HG02870 (cell line): ENCODE results near the gene IFITM2.
"Not testable (repeated sequence)": the region's sequence is repeated elsewhere in the genome, so short reads cannot be mapped to it uniquely, and the experiment has no call there.

Experiments used
- ATAC-seq: cut with Tn5 transposase; IDR thresholded peaks from one replicate; pipeline ENCODE4 v1.9.1; 2021; ENCODE audit warnings: mild to moderate bottlenecking, moderate library complexity; ENCODE audit not compliant: unreplicated experiment

The IFITM2 gene

DNA sequence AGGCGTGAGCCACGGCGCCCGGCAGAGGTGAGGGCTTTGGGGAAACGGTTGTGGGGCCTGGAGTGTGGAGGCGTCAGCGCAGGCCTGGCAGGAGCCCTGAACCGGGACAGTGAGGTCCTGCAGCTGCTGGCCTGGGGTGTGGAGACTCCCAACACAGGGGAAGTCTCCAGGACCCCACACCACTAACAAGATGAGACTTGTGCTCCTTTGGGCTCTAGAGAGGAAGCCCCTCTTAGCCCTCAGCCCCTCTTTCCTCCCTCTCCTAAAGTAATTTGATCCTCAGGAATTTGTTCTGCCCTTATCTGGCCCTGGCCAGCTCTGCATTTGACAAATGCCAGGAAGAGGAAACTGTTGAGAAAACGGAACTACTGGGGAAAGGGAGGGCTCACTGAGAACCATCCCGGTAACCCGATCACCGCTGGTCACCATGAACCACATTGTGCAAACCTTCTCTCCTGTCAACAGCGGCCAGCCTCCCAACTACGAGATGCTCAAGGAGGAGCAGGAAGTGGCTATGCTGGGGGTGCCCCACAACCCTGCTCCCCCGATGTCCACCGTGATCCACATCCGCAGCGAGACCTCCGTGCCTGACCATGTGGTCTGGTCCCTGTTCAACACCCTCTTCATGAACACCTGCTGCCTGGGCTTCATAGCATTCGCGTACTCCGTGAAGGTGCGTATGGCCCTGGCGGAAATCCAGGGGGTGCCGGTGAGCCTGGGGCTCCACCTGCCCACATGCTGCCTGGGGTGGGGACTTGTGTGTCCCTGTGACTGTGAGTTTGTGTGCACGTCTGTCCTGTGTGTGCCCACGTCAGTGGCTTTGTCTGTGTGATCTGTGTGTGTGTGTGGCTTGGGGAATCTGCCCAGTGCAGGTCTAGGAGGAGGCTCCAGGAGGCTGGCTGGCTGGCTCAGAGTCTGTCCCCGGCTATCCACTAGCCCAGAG lies at the start of gene IFITM2:
TSS of gene IFITM2 (plus strand) at position 51 of the 943 bp plus-strand sequence. CDS start at position 428, 377 bp downstream.
- not testable (repeated sequence) for ATAC-seq

DNA sequence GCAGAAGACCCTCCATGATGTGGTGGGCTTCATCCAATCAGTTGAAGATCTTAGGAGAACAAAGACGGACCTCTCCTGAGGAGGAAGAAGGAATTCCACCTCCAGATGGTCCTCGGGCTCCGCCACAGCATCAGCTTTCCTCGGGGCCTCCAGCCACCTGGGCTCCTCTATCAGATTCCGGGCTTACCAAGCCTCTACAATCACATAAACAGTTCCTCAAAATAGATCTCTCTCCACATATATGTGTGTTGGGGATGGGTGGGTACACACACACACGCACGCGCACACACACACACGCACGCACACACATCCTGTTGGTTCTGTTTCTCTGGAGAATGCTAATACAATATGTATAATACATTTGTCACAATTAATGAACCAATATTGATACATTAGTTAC lies 48.2 kb upstream of the IFITM2 start:
- ATAC-seq: no peak

DNA sequence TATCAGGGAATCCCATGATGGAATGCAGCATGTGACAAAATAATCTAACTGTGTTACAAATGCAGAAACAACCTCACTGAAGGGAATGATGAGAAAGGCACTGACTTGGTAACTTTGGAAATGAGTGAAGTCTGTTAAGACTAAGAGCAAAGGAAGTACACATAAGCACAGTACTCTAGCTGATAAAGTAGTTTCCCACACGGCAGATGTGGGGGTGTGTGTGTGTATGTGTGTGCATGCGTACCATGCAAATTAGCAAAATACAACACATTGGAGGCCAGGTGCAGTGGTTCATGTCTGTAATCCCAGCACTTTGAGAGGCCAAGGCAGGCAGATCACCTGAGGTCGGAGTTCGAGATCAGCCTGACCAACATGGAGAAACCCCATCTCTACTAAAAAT lies 46.0 kb upstream of the IFITM2 start:
- no peak for ATAC-seq

DNA sequence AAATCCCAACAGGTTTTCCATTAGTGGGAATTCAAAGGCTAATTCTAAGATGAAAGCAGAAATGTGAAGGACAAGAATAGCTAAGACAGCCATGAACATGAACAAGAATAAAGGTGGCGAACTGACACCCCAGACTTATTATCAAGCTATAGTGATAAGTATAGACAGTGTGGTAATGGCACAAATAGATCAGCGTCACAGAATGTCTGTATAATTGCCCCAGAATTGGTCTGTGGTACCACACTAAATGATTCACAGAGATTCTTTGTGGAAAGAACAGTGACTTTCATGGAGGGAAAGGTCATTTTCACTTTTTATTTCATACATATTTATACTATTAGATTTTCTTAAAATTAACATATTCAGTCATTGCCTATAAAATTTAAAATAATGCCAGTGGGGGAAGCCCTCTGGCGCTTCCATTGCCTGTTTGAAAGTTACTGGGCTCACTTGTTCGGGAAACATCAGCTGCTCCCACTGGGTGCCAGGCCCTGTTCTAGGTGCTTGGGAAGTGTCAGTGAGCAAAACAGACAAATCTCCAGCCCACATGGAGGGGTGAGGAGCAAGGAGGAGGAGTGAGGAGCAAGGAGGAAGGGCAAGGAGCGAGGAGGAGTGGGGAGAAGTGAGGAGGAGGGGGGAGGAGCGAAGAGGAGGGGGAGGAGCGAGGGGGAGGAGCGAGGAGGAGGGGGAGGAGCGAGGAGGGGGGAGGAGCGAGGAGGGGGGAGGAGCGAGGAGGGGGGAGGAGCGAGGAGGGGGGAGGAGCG lies 40.8 kb upstream of the IFITM2 start:
- ATAC-seq: no peak

DNA sequence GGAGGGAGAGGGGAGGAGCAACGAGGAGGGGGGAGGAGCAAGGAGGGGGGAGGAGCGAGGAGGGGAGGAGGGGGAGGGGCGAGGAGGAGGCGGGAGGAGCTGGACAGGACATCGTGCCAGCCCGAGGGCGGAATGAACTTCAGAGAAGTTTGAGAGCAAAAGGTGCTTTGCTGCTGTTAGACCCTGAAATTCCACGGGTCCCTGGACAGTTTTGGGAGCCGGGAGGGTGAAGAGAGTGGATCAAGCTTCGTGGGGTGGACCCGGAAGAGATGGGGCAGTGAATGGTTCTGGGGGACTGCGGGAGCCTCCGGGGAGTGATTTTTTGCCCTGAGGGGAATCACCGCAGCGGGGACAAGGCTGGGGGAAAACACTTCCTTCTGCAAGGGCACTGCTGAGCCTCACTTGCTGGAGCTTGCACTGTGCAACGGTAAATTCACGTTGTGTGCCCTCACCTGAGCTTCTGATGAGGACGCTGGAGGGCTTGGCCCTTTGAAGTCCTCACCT lies 40.1 kb upstream of the IFITM2 start:
- no peak for ATAC-seq

DNA sequence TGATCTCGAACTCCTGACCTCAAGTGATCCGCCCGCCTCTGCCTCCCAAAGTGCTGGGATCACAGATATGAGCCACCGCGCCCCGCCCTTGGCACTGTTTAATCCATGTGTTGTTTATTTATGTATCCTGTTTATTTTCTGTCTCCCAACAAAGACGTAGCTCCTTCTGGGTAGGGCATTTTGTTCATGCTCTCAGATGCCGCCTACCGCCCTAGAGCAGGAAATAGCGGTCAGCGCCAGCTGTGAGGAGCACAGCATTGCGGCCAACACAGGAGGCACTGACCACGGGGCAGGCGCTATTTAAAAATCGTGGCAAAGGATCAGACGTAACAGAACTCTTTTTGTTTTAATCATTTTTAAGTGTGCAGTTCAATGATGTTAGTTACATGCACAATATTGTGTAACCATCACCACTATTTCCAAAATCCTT lies 38.9 kb upstream of the IFITM2 start:
- peak; percentile 33 for ATAC-seq

DNA sequence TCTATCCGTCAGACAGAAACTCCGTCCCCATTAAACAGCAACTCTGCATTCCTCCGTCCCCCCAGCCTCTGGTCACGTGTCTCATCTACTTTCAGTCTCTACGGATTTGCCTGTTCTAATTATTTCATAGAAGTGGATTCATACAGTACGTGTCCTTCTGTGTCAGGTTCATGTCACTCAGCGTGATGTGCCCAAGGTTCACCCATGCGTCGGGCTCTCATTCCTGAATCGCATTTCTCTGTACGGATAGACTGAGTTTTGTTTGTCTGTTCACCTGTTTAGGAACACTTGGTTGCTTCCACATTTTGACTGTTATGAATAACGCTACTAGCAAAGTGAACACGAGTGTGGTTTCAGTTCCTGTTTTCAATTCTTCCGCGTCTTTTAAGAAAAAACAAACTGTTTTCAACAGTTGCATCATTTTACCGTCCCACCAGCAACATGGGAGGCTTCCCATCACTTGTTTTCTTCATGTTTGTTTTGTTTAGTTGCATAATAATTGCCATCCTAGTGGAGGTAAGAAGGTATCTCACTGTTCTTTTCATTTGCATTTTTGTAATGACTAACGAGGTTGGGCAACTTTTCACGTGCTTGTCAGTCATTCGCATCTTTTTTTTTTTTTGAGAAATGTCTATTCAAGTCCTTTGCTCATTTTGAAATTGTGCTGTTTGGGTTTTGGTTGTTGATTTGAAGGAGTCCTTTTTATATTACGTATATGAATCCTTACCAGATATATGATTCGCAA lies 38.3 kb upstream of the IFITM2 start:
- peak; percentile 74 for ATAC-seq

DNA sequence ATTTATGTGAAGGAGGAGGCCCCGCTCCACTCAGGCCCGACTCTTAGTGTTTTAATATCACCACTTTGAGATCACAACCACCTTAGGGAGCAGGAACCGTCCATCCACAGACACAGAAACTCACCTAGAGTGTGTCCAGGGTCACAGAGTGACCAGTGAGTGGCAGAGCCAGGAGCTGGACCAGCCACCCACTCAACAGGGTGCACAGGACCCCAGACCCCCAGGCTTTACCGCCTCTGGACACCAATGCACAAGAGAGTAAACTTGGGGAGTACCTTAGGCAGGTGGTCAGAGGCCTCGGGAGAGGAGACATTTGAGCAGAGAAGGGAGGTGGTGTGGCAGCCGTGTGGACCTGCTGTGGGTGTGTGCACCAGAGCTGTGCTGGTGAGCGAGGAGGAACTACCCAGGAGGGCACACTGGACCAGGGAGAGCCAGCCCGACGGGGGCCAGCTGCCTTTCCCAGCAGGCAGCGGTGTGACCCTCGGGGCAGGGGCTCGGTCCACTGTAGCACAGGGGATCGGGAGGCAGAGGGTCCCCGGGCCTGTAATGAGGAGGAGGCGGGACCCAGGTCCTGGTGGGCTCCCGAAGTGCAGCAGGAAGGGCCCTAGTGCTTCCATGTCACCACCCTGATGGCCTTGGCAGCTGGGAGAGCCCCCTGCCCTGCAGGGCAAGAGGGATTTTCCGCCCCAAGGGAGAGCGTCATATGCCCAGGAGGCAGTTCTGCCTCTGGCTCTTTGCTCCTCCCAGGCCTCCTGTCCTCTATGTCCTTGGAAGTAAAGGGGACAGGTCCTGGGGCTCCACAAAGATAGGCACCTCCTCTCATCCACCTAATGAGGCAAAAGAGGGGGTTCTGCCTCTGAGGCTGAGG lies 36.9 kb upstream of the IFITM2 start:
- no peak for ATAC-seq

DNA sequence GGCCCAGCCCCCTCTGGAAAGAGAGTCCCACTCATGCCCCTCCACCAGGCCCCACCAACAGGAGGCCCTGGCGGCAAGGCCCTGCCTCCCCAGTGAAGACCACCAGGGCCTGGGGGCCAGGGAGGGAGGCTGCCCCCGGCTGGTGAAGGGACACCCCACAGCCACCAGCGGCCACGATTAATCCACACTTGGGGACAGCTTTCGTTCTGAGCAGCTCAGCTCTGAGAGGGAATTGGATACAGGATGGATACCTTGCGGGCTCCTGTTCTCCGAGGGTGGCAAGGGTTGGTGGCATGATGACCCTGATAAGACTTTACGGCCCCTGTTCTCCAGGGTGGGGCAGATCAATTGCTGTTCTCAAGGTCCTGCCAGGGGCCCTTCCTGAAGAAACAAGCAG lies 36.3 kb upstream of the IFITM2 start:
- ATAC-seq: no peak

DNA sequence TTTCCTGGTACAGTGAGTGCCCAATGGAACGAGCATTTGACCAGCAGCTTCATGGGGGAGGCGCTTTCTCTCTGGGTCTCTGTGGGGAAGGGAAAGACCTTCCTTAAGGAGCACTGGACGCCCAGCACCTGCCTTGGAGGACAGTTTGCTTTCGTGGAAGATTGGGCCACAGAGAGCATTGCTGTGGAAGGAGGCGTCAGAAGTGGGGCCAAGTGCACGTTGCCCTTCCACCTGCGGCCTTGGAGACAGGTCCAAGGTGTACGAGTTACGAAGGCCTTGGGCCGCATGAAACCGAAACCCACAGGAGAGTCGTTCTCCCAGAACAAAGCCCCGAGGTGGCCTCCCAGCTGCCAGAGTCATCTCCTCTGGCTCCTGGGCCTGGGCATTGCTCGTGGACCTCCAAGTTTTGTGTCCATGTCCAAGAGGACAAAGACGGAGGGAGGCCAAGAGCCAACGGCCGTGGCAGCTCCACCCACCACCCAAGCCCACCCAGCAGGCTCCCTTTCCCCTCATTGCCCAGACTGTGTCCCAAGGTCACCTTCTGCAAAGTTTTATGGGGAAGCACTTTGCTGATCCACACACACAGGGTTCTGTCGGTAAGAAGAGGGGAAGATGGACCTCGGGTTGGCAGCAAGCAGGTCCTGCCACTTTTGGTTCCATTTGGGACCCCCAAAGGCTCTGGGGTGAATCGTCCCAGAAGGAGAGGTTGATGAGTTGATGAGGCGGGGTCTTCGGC lies 35.3 kb upstream of the IFITM2 start:
- ATAC-seq: no peak

DNA sequence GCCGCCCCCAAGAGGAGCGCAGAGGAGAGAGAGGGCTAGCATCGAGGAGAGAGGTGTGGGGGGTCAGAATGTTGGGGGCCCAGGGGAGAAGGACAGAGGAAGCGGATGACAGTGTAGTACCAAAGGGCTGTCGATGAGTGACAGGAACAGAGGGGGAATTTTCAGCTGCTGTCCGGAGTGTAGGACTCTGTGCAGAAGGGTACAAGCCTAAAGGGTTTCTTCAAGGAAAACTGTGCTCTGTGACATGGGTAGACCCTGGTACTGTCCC lies 34.8 kb upstream of the IFITM2 start:
- no peak for ATAC-seq

DNA sequence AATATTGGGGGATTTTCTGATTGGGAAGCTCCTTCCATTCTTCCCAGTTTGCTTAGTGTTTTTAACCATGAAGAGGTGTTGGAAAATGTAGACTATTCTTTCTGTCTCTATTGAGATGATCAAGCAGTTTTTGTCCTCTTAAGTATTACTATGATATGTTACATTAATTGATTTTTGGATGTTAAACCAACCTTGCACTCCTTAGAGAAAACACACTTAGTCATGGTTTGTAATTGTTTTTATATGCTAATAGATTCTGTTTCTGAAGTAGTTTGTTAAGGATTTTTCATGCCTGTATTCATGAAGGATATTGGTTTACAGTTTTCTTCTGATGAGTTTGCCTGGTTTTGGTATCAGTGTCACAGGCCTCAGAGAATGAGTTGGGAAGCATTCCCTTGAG lies 31.4 kb upstream of the IFITM2 start:
- no peak for ATAC-seq

DNA sequence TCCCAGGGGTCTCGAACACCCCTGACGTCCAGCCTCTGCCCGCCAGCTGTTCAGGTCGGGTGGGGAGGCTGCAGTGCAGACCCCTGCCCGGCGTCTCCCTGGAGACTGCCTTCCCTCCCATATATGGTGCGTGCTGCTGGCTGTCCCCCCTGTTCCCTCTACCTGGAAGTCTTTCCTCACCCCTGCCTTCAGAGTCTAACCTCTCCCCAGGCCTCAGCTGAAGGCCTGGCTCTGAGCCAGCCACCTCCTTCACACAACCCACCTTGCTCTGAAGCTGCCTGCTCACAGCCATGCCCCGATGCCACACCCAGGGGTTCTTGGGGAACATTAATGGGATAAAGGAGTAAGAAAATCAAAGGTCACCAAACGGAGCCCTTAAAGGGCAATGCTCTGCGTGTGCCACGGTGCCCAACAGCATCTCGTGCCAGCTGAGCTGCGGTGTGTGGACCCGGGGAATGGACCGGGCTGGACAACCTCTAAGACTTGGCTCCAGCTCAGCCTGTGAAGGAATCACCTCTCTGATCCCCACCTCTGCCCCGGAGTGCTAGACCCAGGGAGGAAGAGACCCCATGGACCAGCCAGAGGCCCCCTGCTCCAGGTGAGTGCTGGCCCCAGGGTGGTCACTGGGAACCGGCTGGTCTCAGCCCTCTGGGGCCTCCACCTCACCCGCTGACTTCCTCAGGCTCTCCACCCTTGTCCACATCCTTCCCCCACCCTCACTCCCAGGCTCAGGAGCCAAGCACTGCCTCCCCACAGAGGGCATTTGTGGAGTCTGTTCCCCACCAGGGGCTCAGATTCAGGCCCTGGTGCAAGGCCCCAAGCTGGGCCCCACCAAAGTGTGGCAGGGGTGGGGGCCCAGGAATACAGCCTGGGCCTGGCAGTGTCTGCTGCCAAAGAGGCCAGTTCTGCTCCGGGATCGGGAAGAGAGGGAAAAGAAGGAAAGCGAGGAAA lies 29.3 kb upstream of the IFITM2 start, which contains the start of gene NLRP6:
TSS of gene NLRP6 (plus strand) at position 407 of the 951 bp plus-strand sequence. CDS start at position 570, 163 bp downstream.
- ATAC-seq: no peak

DNA sequence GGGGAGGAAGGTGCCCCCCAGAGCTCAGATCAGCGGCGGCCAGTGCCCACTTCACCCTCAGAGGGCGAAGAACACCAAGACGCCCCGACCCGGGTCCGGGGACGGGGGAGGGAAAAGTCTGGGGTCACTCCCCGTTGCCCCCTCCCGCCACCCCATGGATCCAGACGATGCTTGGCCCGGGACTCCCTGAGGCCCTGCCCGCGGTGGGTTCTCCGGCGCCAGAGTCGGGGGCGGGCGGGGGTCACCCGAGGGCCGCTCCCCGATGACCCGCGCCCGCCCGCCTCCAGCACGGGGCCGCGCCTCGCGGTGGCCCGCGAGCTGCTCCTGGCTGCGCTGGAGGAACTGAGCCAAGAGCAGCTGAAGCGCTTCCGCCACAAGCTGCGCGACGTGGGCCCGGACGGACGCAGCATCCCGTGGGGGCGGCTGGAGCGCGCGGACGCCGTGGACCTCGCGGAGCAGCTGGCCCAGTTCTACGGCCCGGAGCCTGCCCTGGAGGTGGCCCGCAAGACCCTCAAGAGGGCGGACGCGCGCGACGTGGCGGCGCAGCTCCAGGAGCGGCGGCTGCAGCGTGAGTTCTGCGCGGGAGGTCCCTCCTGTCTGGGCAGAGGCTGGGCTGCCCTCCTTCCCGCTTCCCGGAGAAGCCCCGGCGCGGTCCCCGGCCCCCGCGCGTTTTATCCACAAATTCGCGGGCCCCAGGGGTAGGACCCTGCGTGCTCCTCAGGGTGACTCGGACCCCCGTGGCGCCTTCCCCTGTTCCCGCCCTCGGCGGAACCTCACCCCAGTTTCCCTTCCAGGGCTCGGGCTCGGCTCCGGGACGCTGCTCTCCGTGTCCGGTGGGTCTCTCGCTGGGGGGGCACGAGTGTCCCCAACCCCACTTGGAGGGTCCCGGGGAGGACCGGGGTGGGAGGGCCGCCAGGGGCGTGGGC lies 28.3 kb upstream of the IFITM2 start:
- ATAC-seq: no peak

DNA sequence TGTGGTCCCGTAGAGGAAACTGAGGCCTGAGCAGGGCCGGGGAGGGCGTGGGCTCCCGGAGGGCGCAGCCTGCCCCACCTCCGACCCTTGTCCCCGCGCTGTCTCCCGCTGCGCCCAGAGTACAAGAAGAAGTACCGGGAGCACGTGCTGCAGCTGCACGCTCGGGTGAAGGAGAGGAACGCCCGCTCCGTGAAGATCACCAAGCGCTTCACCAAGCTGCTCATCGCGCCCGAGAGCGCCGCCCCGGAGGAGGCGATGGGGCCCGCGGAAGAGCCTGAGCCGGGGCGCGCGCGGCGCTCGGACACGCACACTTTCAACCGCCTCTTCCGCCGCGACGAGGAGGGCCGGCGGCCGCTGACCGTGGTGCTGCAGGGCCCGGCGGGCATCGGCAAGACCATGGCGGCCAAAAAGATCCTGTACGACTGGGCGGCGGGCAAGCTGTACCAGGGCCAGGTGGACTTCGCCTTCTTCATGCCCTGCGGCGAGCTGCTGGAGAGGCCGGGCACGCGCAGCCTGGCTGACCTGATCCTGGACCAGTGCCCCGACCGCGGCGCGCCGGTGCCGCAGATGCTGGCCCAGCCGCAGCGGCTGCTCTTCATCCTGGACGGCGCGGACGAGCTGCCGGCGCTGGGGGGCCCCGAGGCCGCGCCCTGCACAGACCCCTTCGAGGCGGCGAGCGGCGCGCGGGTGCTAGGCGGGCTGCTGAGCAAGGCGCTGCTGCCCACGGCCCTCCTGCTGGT lies 27.5 kb upstream of the IFITM2 start:
- ATAC-seq: no peak

DNA sequence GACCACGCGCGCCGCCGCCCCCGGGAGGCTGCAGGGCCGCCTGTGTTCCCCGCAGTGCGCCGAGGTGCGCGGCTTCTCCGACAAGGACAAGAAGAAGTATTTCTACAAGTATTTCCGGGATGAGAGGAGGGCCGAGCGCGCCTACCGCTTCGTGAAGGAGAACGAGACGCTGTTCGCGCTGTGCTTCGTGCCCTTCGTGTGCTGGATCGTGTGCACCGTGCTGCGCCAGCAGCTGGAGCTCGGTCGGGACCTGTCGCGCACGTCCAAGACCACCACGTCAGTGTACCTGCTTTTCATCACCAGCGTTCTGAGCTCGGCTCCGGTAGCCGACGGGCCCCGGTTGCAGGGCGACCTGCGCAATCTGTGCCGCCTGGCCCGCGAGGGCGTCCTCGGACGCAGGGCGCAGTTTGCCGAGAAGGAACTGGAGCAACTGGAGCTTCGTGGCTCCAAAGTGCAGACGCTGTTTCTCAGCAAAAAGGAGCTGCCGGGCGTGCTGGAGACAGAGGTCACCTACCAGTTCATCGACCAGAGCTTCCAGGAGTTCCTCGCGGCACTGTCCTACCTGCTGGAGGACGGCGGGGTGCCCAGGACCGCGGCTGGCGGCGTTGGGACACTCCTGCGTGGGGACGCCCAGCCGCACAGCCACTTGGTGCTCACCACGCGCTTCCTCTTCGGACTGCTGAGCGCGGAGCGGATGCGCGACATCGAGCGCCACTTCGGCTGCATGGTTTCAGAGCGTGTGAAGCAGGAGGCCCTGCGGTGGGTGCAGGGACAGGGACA lies 26.7 kb upstream of the IFITM2 start:
- no peak for ATAC-seq
